22Rv1 (cell line): ENCODE data around the gene MPDU1.
A peak's percentile ranks its signal among the peaks of the same experiment; 100 is the strongest.

Experiments
- ZFX ChIP-seq: fragments of 450-650 bp; IDR thresholded peaks from 2 replicates; pipeline ENCODE4 v1.6.1; 2017; ENCODE audit warnings: antibody characterized with exemption, borderline replicate concordance
- TF ChIP-seq, protein P1 (sequence below): fragments of 450-650 bp; IDR thresholded peaks from 2 replicates; pipeline ENCODE4 v1.5.1; 2017; ENCODE audit warnings: mild to moderate bottlenecking

DNA sequence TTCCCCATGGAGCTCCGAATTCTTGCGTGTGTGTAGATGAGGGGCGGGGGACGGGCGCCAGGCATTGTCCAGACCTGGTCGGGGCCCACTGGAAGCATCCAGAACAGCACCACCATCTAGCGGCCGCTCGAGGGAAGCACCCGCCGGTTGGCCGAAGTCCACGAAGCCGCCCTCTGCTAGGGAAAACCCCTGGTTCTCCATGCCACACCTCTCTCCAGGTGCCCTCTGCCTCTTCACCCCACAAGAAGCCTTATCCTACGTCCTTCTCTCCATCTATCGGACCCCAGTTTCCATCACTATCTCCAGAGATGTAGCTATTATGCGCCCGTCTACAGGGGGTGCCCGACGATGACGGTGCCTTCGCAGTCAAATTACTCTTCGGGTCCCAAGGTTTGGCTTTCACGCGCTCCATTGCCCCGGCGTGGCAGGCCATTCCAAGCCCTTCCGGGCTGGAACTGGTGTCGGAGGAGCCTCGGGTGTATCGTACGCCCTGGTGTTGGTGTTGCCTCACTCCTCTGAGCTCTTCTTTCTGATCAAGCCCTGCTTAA is 22.6 kb upstream of the MPDU1 start:
- TF ChIP-seq, protein P1, sequence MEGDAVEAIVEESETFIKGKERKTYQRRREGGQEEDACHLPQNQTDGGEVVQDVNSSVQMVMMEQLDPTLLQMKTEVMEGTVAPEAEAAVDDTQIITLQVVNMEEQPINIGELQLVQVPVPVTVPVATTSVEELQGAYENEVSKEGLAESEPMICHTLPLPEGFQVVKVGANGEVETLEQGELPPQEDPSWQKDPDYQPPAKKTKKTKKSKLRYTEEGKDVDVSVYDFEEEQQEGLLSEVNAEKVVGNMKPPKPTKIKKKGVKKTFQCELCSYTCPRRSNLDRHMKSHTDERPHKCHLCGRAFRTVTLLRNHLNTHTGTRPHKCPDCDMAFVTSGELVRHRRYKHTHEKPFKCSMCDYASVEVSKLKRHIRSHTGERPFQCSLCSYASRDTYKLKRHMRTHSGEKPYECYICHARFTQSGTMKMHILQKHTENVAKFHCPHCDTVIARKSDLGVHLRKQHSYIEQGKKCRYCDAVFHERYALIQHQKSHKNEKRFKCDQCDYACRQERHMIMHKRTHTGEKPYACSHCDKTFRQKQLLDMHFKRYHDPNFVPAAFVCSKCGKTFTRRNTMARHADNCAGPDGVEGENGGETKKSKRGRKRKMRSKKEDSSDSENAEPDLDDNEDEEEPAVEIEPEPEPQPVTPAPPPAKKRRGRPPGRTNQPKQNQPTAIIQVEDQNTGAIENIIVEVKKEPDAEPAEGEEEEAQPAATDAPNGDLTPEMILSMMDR: peak; percentile 84
- no peak for TF ChIP-seq ZFX
